ENCODE data around the gene OVOL2.

DNA sequence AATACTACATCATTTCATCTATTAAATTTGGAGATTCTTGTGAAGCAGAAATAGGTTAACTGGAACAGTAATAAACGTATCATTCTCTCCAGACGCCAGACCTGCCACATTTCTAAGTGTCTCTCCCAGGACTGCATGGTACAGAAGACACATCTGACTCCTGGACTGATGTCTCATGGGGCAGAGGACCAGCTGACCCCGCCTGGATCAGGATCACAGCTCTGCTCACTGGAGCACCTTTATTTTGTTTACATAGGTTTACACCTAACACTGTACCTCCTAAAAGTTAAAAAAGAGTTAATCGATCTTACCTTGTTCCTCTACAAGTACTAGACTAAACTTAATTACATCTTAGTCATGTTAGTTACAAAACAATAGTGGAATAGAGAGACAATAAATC lies 11.2 kb downstream of the OVOL2 start:
- TF ChIP-seq, protein P1, sequence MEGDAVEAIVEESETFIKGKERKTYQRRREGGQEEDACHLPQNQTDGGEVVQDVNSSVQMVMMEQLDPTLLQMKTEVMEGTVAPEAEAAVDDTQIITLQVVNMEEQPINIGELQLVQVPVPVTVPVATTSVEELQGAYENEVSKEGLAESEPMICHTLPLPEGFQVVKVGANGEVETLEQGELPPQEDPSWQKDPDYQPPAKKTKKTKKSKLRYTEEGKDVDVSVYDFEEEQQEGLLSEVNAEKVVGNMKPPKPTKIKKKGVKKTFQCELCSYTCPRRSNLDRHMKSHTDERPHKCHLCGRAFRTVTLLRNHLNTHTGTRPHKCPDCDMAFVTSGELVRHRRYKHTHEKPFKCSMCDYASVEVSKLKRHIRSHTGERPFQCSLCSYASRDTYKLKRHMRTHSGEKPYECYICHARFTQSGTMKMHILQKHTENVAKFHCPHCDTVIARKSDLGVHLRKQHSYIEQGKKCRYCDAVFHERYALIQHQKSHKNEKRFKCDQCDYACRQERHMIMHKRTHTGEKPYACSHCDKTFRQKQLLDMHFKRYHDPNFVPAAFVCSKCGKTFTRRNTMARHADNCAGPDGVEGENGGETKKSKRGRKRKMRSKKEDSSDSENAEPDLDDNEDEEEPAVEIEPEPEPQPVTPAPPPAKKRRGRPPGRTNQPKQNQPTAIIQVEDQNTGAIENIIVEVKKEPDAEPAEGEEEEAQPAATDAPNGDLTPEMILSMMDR (IDR thresholded peaks at IDR 0.05): no peak
- no peak for TF ChIP-seq POLR2A (IDR thresholded peaks at IDR 0.05)
